Measurements from ENCODE around the gene UBAP2.

Gene UBAP2

GRCh38 chr9:34048727-34049629, at the start of gene UBAP2:
UBAP2 (minus strand) TSS chr9:34048887; CDS start chr9:34017148, 31,739 bp downstream.
- peak; percentile 95 for DNase-seq (ENCODE audit: low read depth)

DNA sequence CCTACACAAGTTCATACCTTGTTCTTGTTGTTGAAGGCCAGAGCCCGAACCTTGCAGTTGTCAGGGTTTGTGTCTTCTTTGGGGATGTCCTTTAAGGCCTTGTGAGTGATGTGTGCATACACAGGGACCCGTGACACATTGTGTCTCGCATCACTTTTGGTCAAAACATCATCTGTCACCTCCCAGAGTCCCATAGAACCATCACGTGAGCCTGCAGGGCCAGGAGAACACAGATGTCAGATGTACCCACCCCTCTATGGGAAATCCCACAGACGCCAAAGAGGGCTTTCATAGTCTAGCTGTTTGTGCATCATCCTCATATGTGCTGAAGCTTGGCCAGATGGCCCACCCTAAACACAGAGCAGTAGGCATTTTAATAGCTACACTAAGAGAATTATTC, 49.6 kb upstream of the UBAP2 start:
- no peak for DNase-seq (ENCODE audit: low read depth)

DNA sequence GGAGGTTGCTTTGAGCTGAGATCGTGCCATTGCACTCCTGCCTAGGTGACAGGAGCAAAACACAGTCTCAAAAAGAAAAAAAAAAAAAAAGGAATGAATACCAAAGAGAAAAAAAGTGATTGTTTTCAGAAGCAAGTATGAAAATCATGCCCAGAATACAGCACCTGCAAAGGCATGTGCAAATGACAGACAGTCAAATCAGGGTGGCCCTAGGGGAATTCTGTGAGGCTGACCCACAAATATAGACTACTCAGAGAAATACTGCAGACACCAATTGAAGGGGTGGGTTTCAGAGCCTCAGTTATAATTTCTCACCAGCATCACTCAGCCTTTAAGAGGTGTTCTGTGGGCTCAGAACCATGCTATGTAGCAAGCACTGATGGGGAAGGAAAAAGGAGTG, 49.2 kb upstream of the UBAP2 start:
- no peak for DNase-seq (ENCODE audit: low read depth)

- DNase-seq (ENCODE audit: low read depth): no peak
These were observed 48.1 kb upstream of the UBAP2 start for GRCh38 chr9:34096751-34097150.

DNA sequence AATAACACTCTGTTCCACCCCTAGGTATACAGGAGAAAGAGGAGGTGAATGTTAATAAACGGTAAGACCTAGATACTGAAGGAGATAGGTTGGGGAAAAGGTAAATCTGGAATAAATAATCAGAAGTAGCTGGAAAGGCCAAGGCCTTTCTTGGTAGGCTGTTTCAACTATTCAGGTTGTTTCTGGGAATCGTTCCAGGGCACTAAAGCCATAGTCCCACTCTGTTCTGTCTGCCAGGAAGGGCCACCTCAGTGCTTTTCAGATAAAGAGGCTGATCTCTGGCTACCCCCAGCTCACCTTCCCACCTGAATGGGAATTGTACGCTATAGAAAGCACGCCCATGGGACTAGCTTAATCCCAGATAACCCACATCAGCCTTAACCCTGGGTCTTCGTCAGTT, 44.9 kb upstream of the UBAP2 start:
- DNase-seq (ENCODE audit: low read depth): no peak

- DNase-seq (ENCODE audit: low read depth): no peak
These were observed 40.6 kb upstream of the UBAP2 start for GRCh38 chr9:34089311-34089710.

- DNase-seq (ENCODE audit: low read depth): no peak
These were observed 38.7 kb upstream of the UBAP2 start for GRCh38 chr9:34087370-34087769.

GRCh38 chr9:34086864-34087263, 38.2 kb upstream of the UBAP2 start:
- DNase-seq (ENCODE audit: low read depth): no peak

GRCh38 chr9:34085581-34086500, 37.2 kb upstream of the UBAP2 start:
- DNase-seq (ENCODE audit: low read depth): no peak

DNA sequence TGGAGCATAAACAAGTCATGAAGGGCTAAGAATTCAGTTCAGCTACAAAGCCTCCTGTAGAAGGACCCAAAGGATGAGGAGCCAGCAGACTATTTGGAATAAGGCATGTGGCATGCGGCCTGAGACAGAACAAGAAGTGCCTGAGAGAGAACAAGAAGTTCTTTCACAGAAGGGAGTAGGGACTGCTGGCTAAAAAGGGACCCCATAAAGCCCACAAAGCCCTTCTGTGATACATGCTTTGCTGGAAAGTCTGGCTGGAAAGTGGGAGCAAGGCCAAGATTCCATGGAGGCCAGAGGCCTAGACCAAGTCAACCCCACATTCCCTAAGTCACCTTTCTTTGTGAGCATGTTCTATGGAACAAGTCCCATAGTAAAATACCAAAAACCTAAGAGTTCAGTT, 35.9 kb upstream of the UBAP2 start:
- no peak for DNase-seq (ENCODE audit: low read depth)

GRCh38 chr9:34079181-34079580, 30.5 kb upstream of the UBAP2 start:
- no peak for DNase-seq (ENCODE audit: low read depth)

DNA sequence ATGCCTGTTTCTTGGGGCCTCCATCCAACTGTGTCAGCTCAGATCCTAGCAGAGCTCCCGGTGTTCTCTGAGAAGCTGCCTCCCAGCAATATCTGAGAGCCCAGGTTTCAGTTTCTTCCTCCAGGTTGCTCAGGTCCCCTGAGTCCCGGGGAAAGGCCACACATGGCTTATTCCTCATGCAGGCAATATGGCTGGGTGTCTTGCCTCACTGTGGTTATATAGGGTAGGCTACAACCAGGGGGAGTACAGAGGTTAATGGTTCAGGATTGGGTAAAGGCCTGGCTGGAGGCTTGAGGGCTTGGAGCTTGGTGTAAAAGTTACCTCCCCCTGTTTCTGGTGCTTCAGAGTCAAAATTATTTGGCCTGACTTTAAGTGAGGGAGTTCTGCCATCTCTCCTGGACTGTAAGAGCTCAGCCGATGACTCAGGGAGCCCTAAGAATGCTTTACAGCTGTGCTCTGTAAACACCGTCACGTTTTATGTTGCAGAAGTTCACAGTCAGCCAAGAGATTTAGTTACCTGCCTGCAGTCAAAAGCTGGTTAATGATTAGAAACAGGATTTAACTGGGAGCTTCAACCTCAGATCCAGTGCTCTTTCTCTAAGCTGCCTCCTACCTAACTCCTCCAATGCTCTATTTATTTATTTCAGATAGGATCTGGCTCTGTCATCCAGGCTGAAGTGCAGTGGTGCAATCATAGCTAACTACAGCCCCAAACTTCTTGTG, 24.3 kb upstream of the UBAP2 start:
- no peak for DNase-seq (ENCODE audit: low read depth)

- no peak for DNase-seq (ENCODE audit: low read depth)
These were observed 23.7 kb upstream of the UBAP2 start for GRCh38 chr9:34072410-34072809.

DNA sequence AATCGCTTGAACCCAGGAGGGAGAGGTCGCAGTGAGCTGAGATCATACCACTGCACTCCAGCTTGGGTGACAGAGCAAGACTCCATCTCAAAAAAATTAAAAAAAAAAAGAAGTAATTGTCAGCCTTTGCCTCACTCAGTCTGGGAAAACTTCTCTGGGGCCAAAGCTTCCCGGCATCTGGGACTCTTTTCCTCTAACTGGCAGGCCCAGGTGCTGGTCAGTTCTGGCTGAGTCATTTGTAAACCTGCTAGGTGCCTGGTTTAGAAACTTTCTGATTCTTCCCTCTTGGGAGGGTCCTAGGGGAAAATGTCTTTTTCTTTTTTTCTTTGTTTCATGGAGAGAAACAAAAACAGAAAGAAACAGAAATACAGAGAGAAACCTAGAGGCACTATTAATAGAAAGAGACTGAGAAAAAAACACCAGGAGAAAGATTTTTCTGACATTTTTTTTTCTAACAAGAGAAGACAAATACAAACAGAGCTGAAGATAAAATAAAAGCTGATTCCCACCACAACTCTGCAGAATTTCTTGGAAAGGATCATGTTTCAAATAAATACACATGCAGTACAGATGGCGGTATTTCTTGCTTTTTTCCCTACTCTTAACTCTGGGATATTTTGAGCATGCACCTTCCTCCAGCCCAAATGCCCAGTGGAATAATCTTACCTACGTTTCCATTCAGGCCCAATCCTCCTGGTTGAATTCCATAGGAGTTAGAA, 22.1 kb upstream of the UBAP2 start:
- no peak for DNase-seq (ENCODE audit: low read depth)

GRCh38 chr9:34069831-34070230, 21.1 kb upstream of the UBAP2 start:
- no peak for DNase-seq (ENCODE audit: low read depth)

DNA sequence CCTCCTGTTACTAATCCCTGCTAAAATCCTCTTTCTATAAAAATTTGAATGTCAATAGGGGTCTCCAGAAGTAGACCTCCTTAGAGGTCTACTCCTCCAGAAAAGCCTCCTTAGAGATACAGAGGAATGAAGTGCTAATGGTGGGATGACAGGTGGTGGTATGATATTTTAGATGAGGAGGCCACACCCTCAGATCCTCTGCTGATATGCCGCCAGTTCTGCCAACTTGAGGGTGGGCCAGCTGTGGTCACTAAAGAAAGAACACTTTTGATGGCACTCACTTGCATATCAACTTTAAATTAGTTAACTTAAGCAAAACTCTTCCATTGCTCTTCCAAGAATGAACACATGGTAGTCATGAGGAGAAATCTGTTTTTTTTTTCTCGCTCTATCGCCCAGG, 16.9 kb upstream of the UBAP2 start:
- DNase-seq (ENCODE audit: low read depth): no peak

DNA sequence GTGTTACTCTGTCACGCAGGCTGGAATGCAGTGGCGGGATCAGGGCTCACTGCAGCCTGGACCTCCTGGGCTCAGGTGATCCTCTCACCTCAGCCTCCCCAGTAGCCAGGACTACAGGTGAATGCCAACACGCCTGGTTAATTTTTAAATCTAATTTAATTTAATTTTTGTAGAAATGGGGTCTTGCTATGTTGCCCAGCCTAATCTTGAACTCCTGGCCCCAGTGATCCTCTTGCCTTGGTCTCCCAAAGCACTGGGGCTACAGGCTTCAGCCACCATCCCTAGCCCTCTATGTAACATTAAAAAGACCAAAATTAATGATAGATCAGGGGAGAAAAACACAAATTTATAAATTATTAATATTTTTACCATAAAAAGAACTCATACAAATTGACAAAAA, 11.3 kb upstream of the UBAP2 start:
- DNase-seq (ENCODE audit: low read depth): no peak

- no peak for DNase-seq (ENCODE audit: low read depth)
These were observed 10.6 kb upstream of the UBAP2 start for GRCh38 chr9:34059281-34059680.

GRCh38 chr9:34049630-34050384, 1.1 kb upstream of the UBAP2 start:
- DNase-seq (ENCODE audit: low read depth): no peak

DNA sequence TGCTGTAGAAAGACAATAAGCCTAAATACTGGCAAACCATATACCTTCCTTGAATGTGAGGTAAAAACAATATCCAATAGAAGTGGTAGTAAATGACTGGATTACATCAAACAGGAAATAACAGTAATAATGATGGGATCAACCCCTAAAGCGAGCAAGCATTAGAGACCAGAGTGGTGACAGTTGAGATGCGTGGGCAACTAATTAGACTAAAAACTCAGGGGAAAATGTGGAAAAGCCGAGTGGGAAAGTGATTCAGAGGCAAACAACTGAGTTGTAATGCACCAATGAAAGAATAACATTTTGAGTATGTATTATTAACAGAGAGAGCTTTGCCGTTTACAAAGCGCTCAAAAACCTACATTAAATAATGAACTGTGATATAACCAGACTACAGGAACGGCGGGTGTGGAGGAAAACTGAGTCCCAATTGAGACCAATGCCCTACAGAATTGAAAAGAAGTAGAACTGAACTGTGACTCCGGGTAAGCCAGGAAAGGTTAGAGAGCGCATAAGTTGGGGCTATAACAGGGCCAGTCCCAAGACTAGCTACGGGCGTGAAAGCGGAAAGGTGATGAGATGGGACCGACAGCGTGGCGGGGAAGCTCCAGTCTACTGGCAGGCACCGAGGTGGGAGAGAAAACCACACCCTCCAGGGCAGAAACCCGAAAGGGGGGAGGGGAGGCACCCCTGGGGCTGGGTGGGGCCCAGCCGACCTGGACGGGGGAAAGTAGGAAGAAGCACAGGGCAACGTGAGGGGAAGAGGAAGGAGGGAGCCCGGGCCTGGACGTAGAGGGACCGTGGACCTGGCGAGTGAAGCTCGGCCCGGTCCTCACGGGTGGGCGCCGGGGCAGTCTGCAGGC, 592 bp downstream of the UBAP2 start:
- peak; percentile 51 for DNase-seq (ENCODE audit: low read depth)

All from stimulated activated CD8-positive, alpha-beta memory T cell treated with anti-CD3 and anti-CD28 coated beads, Interleukin-4, amount 100 ng/mL, for 24 hours (primary cell).